OCI-LY1 (cell line): ENCODE results near the gene ESYT2.

Experiments used
- H2AFZ ChIP-seq: fragments of 200-600 bp; sonication (generic), shearing (Covaris generic); 2 replicates; pipeline ENCODE4 v1.6.0; 2014; ENCODE audit warnings: antibody characterized with exemption, mild to moderate bottlenecking, low read length
- H3F3A ChIP-seq: fragments of 200-600 bp; sonication (generic), shearing (Covaris generic); 2 replicates; pipeline ENCODE4 v1.6.0; 2014; ENCODE audit warnings: mild to moderate bottlenecking, antibody characterized with exemption, low read length, moderate library complexity; ENCODE audit not compliant: insufficient read depth
- H3K27ac ChIP-seq: fragments of 200-600 bp; sonication (generic); 2 replicates; pipeline ENCODE4 v1.5.1; 2014; ENCODE audit warnings: low read length, mixed run types, mild to moderate bottlenecking, low read depth; ENCODE audit not compliant: poor library complexity, severe bottlenecking
- H3K27me3 ChIP-seq: fragments of 200-600 bp; sonication (generic); 2 replicates; pipeline ENCODE4 v1.6.0; 2014; ENCODE audit warnings: antibody characterized with exemption, mild to moderate bottlenecking, low read length, moderate library complexity; ENCODE audit not compliant: insufficient read depth
- H3K36me3 ChIP-seq: fragments of 200-600 bp; sonication (generic); 2 replicates; pipeline ENCODE4 v1.6.1; 2014; ENCODE audit warnings: mild to moderate bottlenecking, antibody characterized with exemption, low read length, moderate library complexity, mixed read lengths; ENCODE audit not compliant: insufficient read depth
- H3K4me1 ChIP-seq: fragments of 200-600 bp; sonication (generic); 2 replicates; pipeline ENCODE4 v1.5.1; 2014; ENCODE audit warnings: mild to moderate bottlenecking, low read length, moderate library complexity; ENCODE audit not compliant: insufficient read depth, severe bottlenecking
- H3K4me2 ChIP-seq: fragments of 200-600 bp; sonication (generic), shearing (Covaris generic); 2 replicates; pipeline ENCODE4 v1.6.1; 2014; ENCODE audit warnings: low read length
- H3K4me3 ChIP-seq: fragments of 200-600 bp; sonication (generic); 2 replicates; pipeline ENCODE4 v1.5.1; 2014; ENCODE audit warnings: low read length, low read depth, mild to moderate bottlenecking, mixed read lengths; ENCODE audit not compliant: poor library complexity, severe bottlenecking
- H3K79me2 ChIP-seq: fragments of 200-600 bp; shearing (Covaris generic); 2 replicates; pipeline ENCODE4 v1.6.1; 2016; ENCODE audit warnings: mixed run types, low read length, mixed read lengths; ENCODE audit not compliant: insufficient read depth
- H3K9ac ChIP-seq: fragments of 200-600 bp; sonication (generic), shearing (Covaris generic); 2 replicates; pipeline ENCODE4 v1.6.1; 2014; ENCODE audit warnings: mild to moderate bottlenecking, low read length, mixed read lengths
- H3K9me2 ChIP-seq: fragments of 200-600 bp; sonication (generic), shearing (Covaris generic); 2 replicates; pipeline ENCODE4 v1.6.1; 2014; ENCODE audit warnings: low read depth, mild to moderate bottlenecking, low read length, mixed read lengths
- H3K9me3 ChIP-seq: fragments of 200-600 bp; shearing (Covaris generic); 2 replicates; pipeline ENCODE4 v1.6.1; 2014; ENCODE audit warnings: low read length, mixed read lengths
- H4K20me1 ChIP-seq: fragments of 200-600 bp; sonication (generic), shearing (Covaris generic); 2 replicates; pipeline ENCODE4 v1.6.0; 2016; ENCODE audit warnings: mild to moderate bottlenecking, low read length; ENCODE audit not compliant: insufficient read depth
- EZH2 ChIP-seq: fragments of 200-600 bp; sonication (generic), shearing (Covaris generic); IDR thresholded peaks from 2 replicates; pipeline ENCODE4 v1.8.0; 2017; ENCODE audit warnings: borderline replicate concordance, mixed run types, mild to moderate bottlenecking, antibody characterized with exemption, low read length, moderate library complexity, mixed read lengths
- TF ChIP-seq, protein P1 (sequence below): fragments of 200-600 bp; sonication (generic), shearing (Covaris generic); IDR thresholded peaks from 2 replicates; pipeline ENCODE4 v1.5.1; 2017; ENCODE audit warnings: mild to moderate bottlenecking, antibody characterized with exemption, low read length, moderate library complexity, mixed read lengths

The ESYT2 gene

DNA sequence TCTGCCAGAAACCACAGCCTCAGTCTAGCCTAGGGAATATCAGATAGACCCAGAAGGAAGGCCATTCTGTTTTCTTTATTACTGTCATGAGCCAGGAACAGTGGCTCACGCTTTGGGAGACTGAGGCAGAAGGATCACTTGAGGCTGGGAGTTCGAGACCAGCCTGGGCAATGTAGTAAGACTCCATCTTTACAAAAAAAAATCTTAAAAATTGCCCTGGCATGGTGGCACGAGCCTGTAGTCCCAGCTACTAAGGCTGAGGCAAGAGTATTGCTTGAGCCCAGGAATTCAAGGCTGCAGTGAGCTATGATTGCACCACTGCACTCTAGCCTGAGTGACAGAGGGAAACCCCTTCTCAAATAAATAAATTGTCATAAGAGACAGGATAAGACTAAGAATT is 3.7 kb upstream of the ESYT2 start:
- Histone ChIP-seq H3K4me1 (peaks cover 7% of the 10 kb centered on the region), H3K27ac (no peak overlapping the region), H3K9me2 (no peaks in the 10 kb centered on the region), H3K27me3 (peaks cover 10% of the 10 kb centered on the region; the same call in 1 of the 2 replicates), H3K79me2 (no peaks in the 10 kb centered on the region), H3K9me3 (no peaks in the 10 kb centered on the region), H4K20me1 (no peaks in the 10 kb centered on the region), H3K4me2 (no peak overlapping the region), H3K4me3 (no peak overlapping the region), H3K9ac (no peak overlapping the region), H3K36me3 (no peaks in the 10 kb centered on the region), H2AFZ (no peak overlapping the region), H3F3A (no peaks in the 10 kb centered on the region)
- TF ChIP-seq, protein P1, sequence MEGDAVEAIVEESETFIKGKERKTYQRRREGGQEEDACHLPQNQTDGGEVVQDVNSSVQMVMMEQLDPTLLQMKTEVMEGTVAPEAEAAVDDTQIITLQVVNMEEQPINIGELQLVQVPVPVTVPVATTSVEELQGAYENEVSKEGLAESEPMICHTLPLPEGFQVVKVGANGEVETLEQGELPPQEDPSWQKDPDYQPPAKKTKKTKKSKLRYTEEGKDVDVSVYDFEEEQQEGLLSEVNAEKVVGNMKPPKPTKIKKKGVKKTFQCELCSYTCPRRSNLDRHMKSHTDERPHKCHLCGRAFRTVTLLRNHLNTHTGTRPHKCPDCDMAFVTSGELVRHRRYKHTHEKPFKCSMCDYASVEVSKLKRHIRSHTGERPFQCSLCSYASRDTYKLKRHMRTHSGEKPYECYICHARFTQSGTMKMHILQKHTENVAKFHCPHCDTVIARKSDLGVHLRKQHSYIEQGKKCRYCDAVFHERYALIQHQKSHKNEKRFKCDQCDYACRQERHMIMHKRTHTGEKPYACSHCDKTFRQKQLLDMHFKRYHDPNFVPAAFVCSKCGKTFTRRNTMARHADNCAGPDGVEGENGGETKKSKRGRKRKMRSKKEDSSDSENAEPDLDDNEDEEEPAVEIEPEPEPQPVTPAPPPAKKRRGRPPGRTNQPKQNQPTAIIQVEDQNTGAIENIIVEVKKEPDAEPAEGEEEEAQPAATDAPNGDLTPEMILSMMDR = no peak
- no peak for TF ChIP-seq EZH2

DNA sequence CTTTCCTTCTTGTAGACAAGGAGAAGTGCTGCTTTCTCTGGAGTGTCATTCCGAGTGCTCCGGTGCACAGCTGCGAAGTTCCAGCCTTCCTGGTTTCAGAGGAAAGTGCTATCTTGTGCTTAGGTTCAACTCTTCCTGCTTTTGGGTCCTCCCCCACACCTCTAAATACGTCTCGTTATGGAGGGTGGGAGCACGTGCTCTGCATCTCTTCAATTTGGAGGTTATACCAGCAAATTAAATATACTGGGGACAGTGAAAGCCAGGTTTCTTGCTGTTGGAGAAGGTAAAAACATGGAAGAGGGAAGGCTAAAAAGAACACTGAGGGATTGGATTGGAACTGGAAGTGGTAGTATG is 2.4 kb upstream of the ESYT2 start:
- H3K4me2 ChIP-seq = no peak overlapping the region
- H3K27me3 ChIP-seq = peaks cover 3% of the 10 kb centered on the region; the same call in 1 of the 2 replicates
- no peak overlapping the region for H2AFZ ChIP-seq
- no peak overlapping the region for H3K9ac ChIP-seq
- no peak overlapping the region for H3K27ac ChIP-seq
- no peaks in the 10 kb centered on the region for H3F3A ChIP-seq
- H3K9me2 ChIP-seq = no peaks in the 10 kb centered on the region
- TF ChIP-seq, protein P1 = no peak
- TF ChIP-seq EZH2 = no peak
- H4K20me1 ChIP-seq = no peaks in the 10 kb centered on the region
- H3K4me1 ChIP-seq = peaks cover 17% of the 10 kb centered on the region
- H3K36me3 ChIP-seq = no peaks in the 10 kb centered on the region
- H3K79me2 ChIP-seq = no peaks in the 10 kb centered on the region
- H3K9me3 ChIP-seq = no peaks in the 10 kb centered on the region
- H3K4me3 ChIP-seq = no peak overlapping the region

DNA sequence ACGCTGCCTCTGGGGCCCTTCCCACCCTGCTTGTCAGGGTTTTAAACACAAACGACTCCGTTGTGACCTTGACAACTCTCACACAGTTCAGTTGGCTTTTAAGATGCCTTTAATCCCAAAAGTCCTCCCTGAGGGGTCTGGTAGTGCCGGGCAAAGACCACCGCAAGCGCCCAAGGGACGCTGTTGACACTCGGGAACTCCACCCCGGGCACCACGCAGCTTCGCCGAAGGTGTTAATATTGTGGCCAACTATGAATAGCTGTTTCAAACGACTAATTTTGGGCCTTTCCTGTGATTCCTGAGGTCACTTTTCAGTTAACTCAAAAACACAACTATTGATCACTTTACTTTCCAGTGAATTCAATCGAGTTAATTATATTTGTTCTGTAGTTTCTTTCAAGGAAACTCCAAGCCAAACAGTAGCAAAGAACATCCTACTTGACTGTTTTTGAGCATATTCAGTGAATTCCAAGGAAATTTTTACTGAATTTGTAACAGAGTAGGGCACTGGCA is 958 bp upstream of the ESYT2 start:
- Histone ChIP-seq H3K79me2 (no peaks in the 10 kb centered on the region), H3K9me2 (no peaks in the 10 kb centered on the region), H3K4me1 (peaks cover 17% of the 10 kb centered on the region), H3K9me3 (no peaks in the 10 kb centered on the region), H3K27ac (no peak overlapping the region), H2AFZ (no peak overlapping the region), H3K27me3 (no peaks in the 10 kb centered on the region; the same call in 1 of the 2 replicates), H4K20me1 (no peaks in the 10 kb centered on the region), H3K4me2 (peak overlapping the region; percentile 71), H3K36me3 (no peaks in the 10 kb centered on the region), H3K9ac (peak overlapping the region; percentile 77), H3F3A (no peaks in the 10 kb centered on the region), H3K4me3 (peak overlapping the region; percentile 69)
- TF ChIP-seq EZH2 = no peak
- TF ChIP-seq, protein P1 = no peak
